Measurements from ENCODE around the gene ZNF23. TPM values are rescaled to one million over a fixed set of nuclear protein-coding genes. Genes with fewer than 3 reads are reported as not detected.
A peak's percentile ranks its signal among the peaks of the same experiment; 100 is the strongest.
"Not testable (repeated sequence)": the region's sequence is repeated elsewhere in the genome, so short reads cannot be mapped to it uniquely, and the experiment has no call there.

The ZNF23 gene
- total RNA-seq, result 4.9 and 6.1 TPM in 2 replicates

- peak; percentile 13 for DNase-seq (ENCODE audit: low read depth, low spot score)
Measured at GRCh38 chr16:71461686-71462648, at the start of gene ZNF23. ZNF23 (minus strand) TSS chr16:71462247; CDS start chr16:71456796, 5,451 bp downstream.

- no peak for DNase-seq (ENCODE audit: low read depth, low spot score)
Measured at GRCh38 chr16:71507061-71507460, 45.0 kb upstream of the ZNF23 start.

- no peak for DNase-seq (ENCODE audit: low read depth, low spot score)
Measured at GRCh38 chr16:71504901-71505300, 42.9 kb upstream of the ZNF23 start.

GRCh38 chr16:71504051-71504450 is 42.0 kb upstream of the ZNF23 start:
- DNase-seq (ENCODE audit: low read depth, low spot score), result not testable (repeated sequence)

GRCh38 chr16:71501547-71501946 is 39.5 kb upstream of the ZNF23 start:
- no peak for DNase-seq (ENCODE audit: low read depth, low spot score)

- DNase-seq (ENCODE audit: low read depth, low spot score), result no peak
Measured at GRCh38 chr16:71500964-71501363, 38.9 kb upstream of the ZNF23 start.

- DNase-seq (ENCODE audit: low read depth, low spot score), result no peak
Measured at GRCh38 chr16:71499775-71500364, 37.8 kb upstream of the ZNF23 start.

- no peak for DNase-seq (ENCODE audit: low read depth, low spot score)
Measured at GRCh38 chr16:71498031-71498430, 36.0 kb upstream of the ZNF23 start.

- DNase-seq (ENCODE audit: low read depth, low spot score), result no peak
Measured at GRCh38 chr16:71493213-71493612, 31.2 kb upstream of the ZNF23 start.

GRCh38 chr16:71492786-71493185 is 30.7 kb upstream of the ZNF23 start:
- no peak for DNase-seq (ENCODE audit: low read depth, low spot score)

GRCh38 chr16:71491054-71491453 is 29.0 kb upstream of the ZNF23 start:
- DNase-seq (ENCODE audit: low read depth, low spot score), result no peak

GRCh38 chr16:71490361-71490760 is 28.3 kb upstream of the ZNF23 start:
- no peak for DNase-seq (ENCODE audit: low read depth, low spot score)

- no peak for DNase-seq (ENCODE audit: low read depth, low spot score)
Measured at GRCh38 chr16:71489122-71489521, 27.1 kb upstream of the ZNF23 start, which contains the start of gene ZNF19. ZNF19 (minus strand) TSS chr16:71489324; CDS start chr16:71482114, 7,210 bp downstream.

GRCh38 chr16:71484006-71484893 is 22.2 kb upstream of the ZNF23 start:
- peak; percentile 77 for DNase-seq (ENCODE audit: low read depth, low spot score)

- DNase-seq (ENCODE audit: low read depth, low spot score), result no peak
Measured at GRCh38 chr16:71482569-71482968, 20.5 kb upstream of the ZNF23 start.

GRCh38 chr16:71480956-71481355 is 18.9 kb upstream of the ZNF23 start:
- DNase-seq (ENCODE audit: low read depth, low spot score), result no peak

GRCh38 chr16:71479420-71479819 is 17.4 kb upstream of the ZNF23 start:
- DNase-seq (ENCODE audit: low read depth, low spot score), result no peak

GRCh38 chr16:71476457-71477124 is 14.5 kb upstream of the ZNF23 start:
- DNase-seq (ENCODE audit: low read depth, low spot score), result no peak

GRCh38 chr16:71474864-71475263 is 12.8 kb upstream of the ZNF23 start:
- no peak for DNase-seq (ENCODE audit: low read depth, low spot score)

- no peak for DNase-seq (ENCODE audit: low read depth, low spot score)
Measured at GRCh38 chr16:71473891-71474290, 11.8 kb upstream of the ZNF23 start.

GRCh38 chr16:71472931-71473330 is 10.9 kb upstream of the ZNF23 start:
- no peak for DNase-seq (ENCODE audit: low read depth, low spot score)
